RPMI8226 (cell line): ENCODE results near the gene COP1.

ENCODE experiments used
- DNase-seq: peaks from one replicate; pipeline ENCODE4 v3.0.0-alpha.2; 2015

Gene COP1

GRCh38 chr1:175941164-175941563, 265.9 kb downstream of the COP1 start:
- DNase-seq, result no peak

- no peak for DNase-seq
Measured at GRCh38 chr1:175936736-175937135, 270.4 kb downstream of the COP1 start.

GRCh38 chr1:175935566-175936115, 271.4 kb downstream of the COP1 start:
- no peak for DNase-seq

- no peak for DNase-seq
Measured at GRCh38 chr1:175935166-175935565, 271.9 kb downstream of the COP1 start.

GRCh38 chr1:175933801-175934200, 273.3 kb downstream of the COP1 start:
- DNase-seq, result no peak

- DNase-seq, result no peak
Measured at GRCh38 chr1:175927944-175928343, 279.1 kb downstream of the COP1 start.

GRCh38 chr1:175922254-175922881, 284.7 kb downstream of the COP1 start:
- no peak for DNase-seq

- no peak for DNase-seq
Measured at GRCh38 chr1:175920381-175920780, 286.7 kb downstream of the COP1 start.

- no peak for DNase-seq
Measured at GRCh38 chr1:175919001-175919400, 288.1 kb downstream of the COP1 start.

GRCh38 chr1:175918364-175918801, 288.7 kb downstream of the COP1 start:
- no peak for DNase-seq

GRCh38 chr1:175914115-175914514, 293.0 kb downstream of the COP1 start:
- DNase-seq, result no peak

GRCh38 chr1:175911138-175911537, 295.9 kb downstream of the COP1 start:
- DNase-seq, result no peak

- DNase-seq, result no peak
Measured at GRCh38 chr1:175906370-175906769, 300.7 kb downstream of the COP1 start.

- DNase-seq, result no peak
Measured at GRCh38 chr1:175904808-175905207, 302.3 kb downstream of the COP1 start.

GRCh38 chr1:175902281-175902680, 304.8 kb downstream of the COP1 start:
- no peak for DNase-seq

- DNase-seq, result no peak
Measured at GRCh38 chr1:175901076-175901836, 305.8 kb downstream of the COP1 start.

- DNase-seq, result no peak
Measured at GRCh38 chr1:175900171-175900570, 306.9 kb downstream of the COP1 start.

GRCh38 chr1:175895966-175896365, 311.1 kb downstream of the COP1 start:
- no peak for DNase-seq
